ENCODE data around the gene CTPS1. TPM values are rescaled to one million over a fixed set of nuclear protein-coding genes. Genes with fewer than 3 reads are reported as not detected.

The CTPS1 gene
- total RNA-seq, 1 experiment from 2014 or later = 91.9 TPM

- TF ChIP-seq, protein P1, sequence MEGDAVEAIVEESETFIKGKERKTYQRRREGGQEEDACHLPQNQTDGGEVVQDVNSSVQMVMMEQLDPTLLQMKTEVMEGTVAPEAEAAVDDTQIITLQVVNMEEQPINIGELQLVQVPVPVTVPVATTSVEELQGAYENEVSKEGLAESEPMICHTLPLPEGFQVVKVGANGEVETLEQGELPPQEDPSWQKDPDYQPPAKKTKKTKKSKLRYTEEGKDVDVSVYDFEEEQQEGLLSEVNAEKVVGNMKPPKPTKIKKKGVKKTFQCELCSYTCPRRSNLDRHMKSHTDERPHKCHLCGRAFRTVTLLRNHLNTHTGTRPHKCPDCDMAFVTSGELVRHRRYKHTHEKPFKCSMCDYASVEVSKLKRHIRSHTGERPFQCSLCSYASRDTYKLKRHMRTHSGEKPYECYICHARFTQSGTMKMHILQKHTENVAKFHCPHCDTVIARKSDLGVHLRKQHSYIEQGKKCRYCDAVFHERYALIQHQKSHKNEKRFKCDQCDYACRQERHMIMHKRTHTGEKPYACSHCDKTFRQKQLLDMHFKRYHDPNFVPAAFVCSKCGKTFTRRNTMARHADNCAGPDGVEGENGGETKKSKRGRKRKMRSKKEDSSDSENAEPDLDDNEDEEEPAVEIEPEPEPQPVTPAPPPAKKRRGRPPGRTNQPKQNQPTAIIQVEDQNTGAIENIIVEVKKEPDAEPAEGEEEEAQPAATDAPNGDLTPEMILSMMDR (conservative IDR thresholded peaks at IDR 0.05) = no peak
- no peak for TF ChIP-seq EZH2 (IDR thresholded peaks at IDR 0.05; ENCODE audit: low read depth)
- intact Hi-C loops (cut with micrococcal nuclease; ENCODE audit: unreplicated experiment) = loop anchor here (10.0 kb wide), 1 partner anchor 224 kb away; the partner anchor contains the start of gene SCMH1
- H3F3A ChIP-seq (ENCODE audit: insufficient read depth, low read depth) = peaks cover 17% of the 10 kb centered on the region
- H3K27ac ChIP-seq = no peak overlapping the region
- H3K4me3 ChIP-seq = no peak overlapping the region
- H3K27me3 ChIP-seq (ENCODE audit: insufficient read depth, low read depth) = no peaks in the 10 kb centered on the region
- no peak overlapping the region for H2AFZ ChIP-seq
- no TSS peak for BruUV-seq (replicated peaks)
- CTCF ChIA-PET = no interaction called here
- H3K79me2 ChIP-seq (ENCODE audit: low read depth) = no peaks in the 10 kb centered on the region
- H3K36me3 ChIP-seq (ENCODE audit: low read depth) = no peaks in the 10 kb centered on the region
- no peak overlapping the region for H3K4me2 ChIP-seq
- H3K9me3 ChIP-seq (ENCODE audit: insufficient read depth, low read depth) = no peaks in the 10 kb centered on the region
- no peak for DNase-seq
- POLR2A ChIA-PET (ENCODE audit: unreplicated experiment) = interaction anchor here (0.6 kb wide), 1 partner anchor 153 kb away, joined by 3 read pairs; no protein-coding TSS in a partner anchor
- no peaks in the 10 kb centered on the region for H3K9me2 ChIP-seq (ENCODE audit: insufficient read depth)
- no peaks in the 10 kb centered on the region for H3K4me1 ChIP-seq (replicated peaks; ENCODE audit: insufficient read depth)
- no peaks in the 10 kb centered on the region; the same call in 1 of the 2 replicates for H4K20me1 ChIP-seq (ENCODE audit: insufficient read depth)
Observed at GRCh38 chr1:41020654-41021053, 41.2 kb downstream of the CTPS1 start.

- no peaks in the 10 kb centered on the region for H3K36me3 ChIP-seq (ENCODE audit: low read depth)
- H3K79me2 ChIP-seq (ENCODE audit: low read depth) = no peaks in the 10 kb centered on the region
- peaks cover 17% of the 10 kb centered on the region for H3F3A ChIP-seq (ENCODE audit: insufficient read depth, low read depth)
- H2AFZ ChIP-seq = no peak within 1 kb of the TSS
- TF ChIP-seq, protein P1 (conservative IDR thresholded peaks at IDR 0.05) = no peak
- no peak for TF ChIP-seq EZH2 (IDR thresholded peaks at IDR 0.05; ENCODE audit: low read depth)
- no peaks in the 10 kb centered on the region for H3K4me1 ChIP-seq (replicated peaks; ENCODE audit: insufficient read depth)
- no peak within 1 kb of the TSS for H3K4me3 ChIP-seq
- no peaks in the 10 kb centered on the region for H3K27me3 ChIP-seq (ENCODE audit: insufficient read depth, low read depth)
- CTCF ChIA-PET = no interaction called here
- no peak for DNase-seq
- intact Hi-C loops (cut with micrococcal nuclease; ENCODE audit: unreplicated experiment) = loop anchor here (10.0 kb wide), 1 partner anchor 223 kb away; the partner anchor contains the start of gene SCMH1
- no peaks in the 10 kb centered on the region for H3K9me3 ChIP-seq (ENCODE audit: insufficient read depth, low read depth)
- H3K9me2 ChIP-seq (ENCODE audit: insufficient read depth) = no peaks in the 10 kb centered on the region
- no TSS peak for BruUV-seq (replicated peaks)
- no peak within 1 kb of the TSS for H3K27ac ChIP-seq
- H4K20me1 ChIP-seq (ENCODE audit: insufficient read depth) = no peaks in the 10 kb centered on the region; the same call in 1 of the 2 replicates
- POLR2A ChIA-PET (ENCODE audit: unreplicated experiment) = interaction anchor here (0.6 kb wide), 1 partner anchor 231 kb away, joined by 3 read pairs; no protein-coding TSS in a partner anchor
- no peak within 1 kb of the TSS for H3K4me2 ChIP-seq
Observed at GRCh38 chr1:41021526-41022308, 42.2 kb downstream of the CTPS1 start, which contains the start of gene SLFNL1. Gene SLFNL1, minus strand, starts transcription at chr1:41021725. Its CDS starts 1,065 bp downstream, at chr1:41020660.

DNA sequence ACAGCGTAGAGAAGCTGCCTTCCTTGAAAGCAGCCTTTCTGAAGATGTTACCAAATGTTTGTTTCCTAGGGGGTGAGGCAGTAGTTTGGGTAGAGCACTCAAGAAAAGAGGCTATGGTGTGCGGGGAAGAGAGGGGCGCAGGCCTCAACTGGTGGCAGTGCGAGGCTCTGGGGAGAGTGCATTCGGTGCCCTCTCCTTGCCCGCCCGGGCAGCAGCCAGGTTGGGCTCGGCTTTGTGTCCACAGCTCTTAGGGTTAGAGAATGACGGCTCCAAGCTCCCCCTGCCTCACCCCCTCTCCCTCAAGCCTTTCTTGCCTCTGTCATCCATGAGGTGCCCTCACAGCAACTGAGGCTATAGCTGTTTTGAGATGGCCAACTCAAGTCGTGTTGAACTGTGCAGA is 42.9 kb downstream of the CTPS1 start:
- H3K4me1 ChIP-seq (replicated peaks; ENCODE audit: insufficient read depth) = no peaks in the 10 kb centered on the region
- intact Hi-C loops (cut with micrococcal nuclease; ENCODE audit: unreplicated experiment) = loop anchor here (10.0 kb wide), 1 partner anchor 222 kb away; the partner anchor contains the start of gene SCMH1

More for the DNA sequence above, 42.9 kb downstream of the CTPS1 start:
- H4K20me1 ChIP-seq (ENCODE audit: insufficient read depth) = no peaks in the 10 kb centered on the region; the same call in 1 of the 2 replicates
- no TSS peak for BruUV-seq (replicated peaks)
- H3K36me3 ChIP-seq (ENCODE audit: low read depth) = no peaks in the 10 kb centered on the region
- no peak overlapping the region for H3K4me2 ChIP-seq
- H3K27me3 ChIP-seq (ENCODE audit: insufficient read depth, low read depth) = no peaks in the 10 kb centered on the region
- no peak overlapping the region for H3K27ac ChIP-seq
- peaks cover 17% of the 10 kb centered on the region for H3F3A ChIP-seq (ENCODE audit: insufficient read depth, low read depth)
- no peaks in the 10 kb centered on the region for H3K79me2 ChIP-seq (ENCODE audit: low read depth)
- CTCF ChIA-PET = interaction anchor here (0.7 kb wide), 1 partner anchor 215 kb away, joined by 6 read pairs; no protein-coding TSS in a partner anchor
- TF ChIP-seq EZH2 (IDR thresholded peaks at IDR 0.05; ENCODE audit: low read depth) = no peak
- TF ChIP-seq, protein P1 (conservative IDR thresholded peaks at IDR 0.05) = no peak
- no peak overlapping the region for H3K4me3 ChIP-seq
- H2AFZ ChIP-seq = no peak overlapping the region
- POLR2A ChIA-PET (ENCODE audit: unreplicated experiment) = no interaction called here
- no peaks in the 10 kb centered on the region for H3K9me2 ChIP-seq (ENCODE audit: insufficient read depth)
- DNase-seq = no peak
- H3K9me3 ChIP-seq (ENCODE audit: insufficient read depth, low read depth) = no peaks in the 10 kb centered on the region
